A673 (cell line): ENCODE data around the gene SYNE1.

Source experiments
- EZH2 ChIP-seq: fragments of 200-600 bp; sonication (generic); IDR thresholded peaks from 2 replicates; pipeline ENCODE4 v1.6.1; 2017; ENCODE audit warnings: borderline replicate concordance, low read depth, mild to moderate bottlenecking, mixed read lengths, antibody characterized with exemption, low read length; ENCODE audit not compliant: poor library complexity, severe bottlenecking
- TF ChIP-seq, protein P1 (sequence below): fragments of 300-800, 200-600 bp; sonication (generic); conservative IDR thresholded peaks from 2 replicates; pipeline ENCODE4 v1.5.1; 2017; ENCODE audit warnings: low read depth, mild to moderate bottlenecking, antibody characterized with exemption, low read length, moderate library complexity, mixed read lengths

DNA sequence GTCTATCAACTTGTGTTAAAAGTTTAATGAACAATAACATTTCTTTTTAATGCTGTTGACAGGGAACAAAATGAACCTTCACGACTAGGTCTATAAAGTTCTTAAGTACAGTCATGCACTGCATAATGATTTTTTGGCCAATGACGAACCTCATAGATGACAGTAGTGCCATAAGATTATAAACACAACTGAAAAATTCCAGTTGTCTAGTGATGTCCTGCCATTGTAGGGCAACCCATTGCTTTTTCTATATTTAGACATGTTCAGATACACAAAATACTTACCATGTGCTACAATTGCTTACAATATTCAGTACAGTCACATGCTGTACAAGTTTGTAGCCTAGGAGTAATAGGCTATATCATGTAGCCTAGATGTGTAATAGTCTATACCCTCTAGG lies 93.6 kb downstream of the SYNE1 start:
- TF ChIP-seq, protein P1, sequence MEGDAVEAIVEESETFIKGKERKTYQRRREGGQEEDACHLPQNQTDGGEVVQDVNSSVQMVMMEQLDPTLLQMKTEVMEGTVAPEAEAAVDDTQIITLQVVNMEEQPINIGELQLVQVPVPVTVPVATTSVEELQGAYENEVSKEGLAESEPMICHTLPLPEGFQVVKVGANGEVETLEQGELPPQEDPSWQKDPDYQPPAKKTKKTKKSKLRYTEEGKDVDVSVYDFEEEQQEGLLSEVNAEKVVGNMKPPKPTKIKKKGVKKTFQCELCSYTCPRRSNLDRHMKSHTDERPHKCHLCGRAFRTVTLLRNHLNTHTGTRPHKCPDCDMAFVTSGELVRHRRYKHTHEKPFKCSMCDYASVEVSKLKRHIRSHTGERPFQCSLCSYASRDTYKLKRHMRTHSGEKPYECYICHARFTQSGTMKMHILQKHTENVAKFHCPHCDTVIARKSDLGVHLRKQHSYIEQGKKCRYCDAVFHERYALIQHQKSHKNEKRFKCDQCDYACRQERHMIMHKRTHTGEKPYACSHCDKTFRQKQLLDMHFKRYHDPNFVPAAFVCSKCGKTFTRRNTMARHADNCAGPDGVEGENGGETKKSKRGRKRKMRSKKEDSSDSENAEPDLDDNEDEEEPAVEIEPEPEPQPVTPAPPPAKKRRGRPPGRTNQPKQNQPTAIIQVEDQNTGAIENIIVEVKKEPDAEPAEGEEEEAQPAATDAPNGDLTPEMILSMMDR = no peak
- TF ChIP-seq EZH2 = no peak
